IPS-NIHi7 (cell line): Measurements from ENCODE around the gene PAWR.
A peak's percentile ranks its signal among the peaks of the same experiment; 100 is the strongest.

Source experiments
- DNase-seq: peaks from one replicate; pipeline ENCODE4 v3.0.0; 2012; ENCODE audit warnings: mixed read lengths; ENCODE audit errors: extremely low spot score

Gene PAWR

GRCh38 chr12:79690638-79691510 is at the start of gene PAWR:
Gene PAWR (minus strand): TSS chr12:79690964. CDS start chr12:79690244, 720 bp downstream.
- DNase-seq = peak; percentile 91

GRCh38 chr12:79737875-79738718 is 47.3 kb upstream of the PAWR start:
- peak; percentile 58 for DNase-seq

GRCh38 chr12:79732638-79733037 is 41.9 kb upstream of the PAWR start:
- no peak for DNase-seq

- no peak for DNase-seq
These were observed 35.2 kb upstream of the PAWR start for GRCh38 chr12:79725987-79726386.

- no peak for DNase-seq
These were observed 26.2 kb upstream of the PAWR start for GRCh38 chr12:79717006-79717405.

GRCh38 chr12:79715308-79715707 is 24.5 kb upstream of the PAWR start:
- no peak for DNase-seq

- DNase-seq = no peak
These were observed 20.1 kb upstream of the PAWR start for GRCh38 chr12:79710707-79711483.

- no peak for DNase-seq
These were observed 17.1 kb upstream of the PAWR start for GRCh38 chr12:79707830-79708229.

- DNase-seq = no peak
These were observed 15.9 kb upstream of the PAWR start for GRCh38 chr12:79706676-79707075.

- DNase-seq = no peak
These were observed 15.4 kb upstream of the PAWR start for GRCh38 chr12:79706156-79706555.

- no peak for DNase-seq
These were observed 8.2 kb upstream of the PAWR start for GRCh38 chr12:79698966-79699365.

- DNase-seq = no peak
These were observed 5.7 kb upstream of the PAWR start for GRCh38 chr12:79696416-79696815.

- no peak for DNase-seq
These were observed 2.3 kb upstream of the PAWR start for GRCh38 chr12:79692860-79693577.

- DNase-seq = peak; percentile 22
These were observed 916 bp upstream of the PAWR start for GRCh38 chr12:79691511-79692248.

- no peak for DNase-seq
These were observed 574 bp downstream of the PAWR start for GRCh38 chr12:79690142-79690637.

GRCh38 chr12:79689477-79690141 is 1.2 kb downstream of the PAWR start:
- no peak for DNase-seq

GRCh38 chr12:79689061-79689476 is 1.7 kb downstream of the PAWR start:
- no peak for DNase-seq

- DNase-seq = no peak
These were observed 2.2 kb downstream of the PAWR start for GRCh38 chr12:79688376-79689060.

- DNase-seq = no peak
These were observed 3.0 kb downstream of the PAWR start for GRCh38 chr12:79687711-79688260.
